ENCODE results near the gene HSPA4. TPM values are rescaled to one million over a fixed set of nuclear protein-coding genes. Genes with fewer than 3 reads are reported as not detected.

Gene HSPA4
- total RNA-seq, 1 experiment from 2014 or later: 218 TPM

DNA sequence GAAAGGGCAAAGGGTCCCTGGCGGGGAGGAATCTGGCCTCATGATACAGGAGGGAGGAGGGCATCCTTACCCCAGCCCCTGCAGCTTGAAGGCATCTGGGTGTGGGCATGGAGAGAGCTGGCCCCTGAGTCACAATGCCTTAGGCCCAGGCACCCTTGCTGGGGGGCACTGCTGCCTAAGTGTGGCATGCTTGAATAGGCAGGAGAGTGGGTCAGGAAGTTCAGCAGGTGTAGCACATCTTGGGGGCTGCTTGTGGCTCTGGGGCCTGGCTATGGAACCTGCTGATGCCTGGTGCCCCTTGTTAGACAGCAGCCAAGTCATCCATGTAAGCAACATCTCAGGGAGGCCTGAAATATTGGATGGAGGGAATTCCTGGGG lies 63.1 kb downstream of the HSPA4 start:
- Histone ChIP-seq H3K27ac (no peak overlapping the region), H3K36me3 (no peaks in the 10 kb centered on the region), H3K27me3 (replicated peaks) (no peaks in the 10 kb centered on the region), H3K9me3 (replicated peaks) (no peaks in the 10 kb centered on the region), H3K4me1 (replicated peaks) (peaks cover 14% of the 10 kb centered on the region), H3K4me3 (no peak overlapping the region)
- DNase-seq (ENCODE audit: low read depth in 1 of 2, low spot score in 2 of 2): no peak

DNA sequence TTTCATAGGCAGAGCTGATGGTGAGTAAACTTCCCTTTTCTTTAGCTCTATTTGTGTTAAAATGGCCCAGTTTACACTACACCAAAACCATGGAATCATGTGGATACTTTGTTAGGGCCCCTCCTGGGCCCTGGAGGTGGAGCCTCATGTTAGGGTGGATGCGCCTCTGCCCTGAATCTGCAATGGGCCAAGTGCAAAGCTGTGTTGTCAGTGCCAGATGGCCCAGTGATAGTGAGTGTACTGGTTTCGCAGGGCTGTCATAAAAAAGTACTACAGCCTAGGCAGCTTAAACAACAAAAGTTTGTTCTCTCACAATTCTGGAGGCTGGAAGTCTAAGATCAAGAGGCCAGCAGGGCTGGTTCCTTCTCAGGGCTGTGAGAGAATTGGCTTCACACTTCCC lies 64.8 kb downstream of the HSPA4 start:
- Histone ChIP-seq H3K4me1 (replicated peaks) (peaks cover 9% of the 10 kb centered on the region), H3K4me3 (no peak overlapping the region), H3K9me3 (replicated peaks) (no peaks in the 10 kb centered on the region), H3K27me3 (replicated peaks) (no peaks in the 10 kb centered on the region), H3K36me3 (no peaks in the 10 kb centered on the region), H3K27ac (no peak overlapping the region)
- DNase-seq (ENCODE audit: low read depth in 1 of 2, low spot score in 2 of 2): no peak

DNA sequence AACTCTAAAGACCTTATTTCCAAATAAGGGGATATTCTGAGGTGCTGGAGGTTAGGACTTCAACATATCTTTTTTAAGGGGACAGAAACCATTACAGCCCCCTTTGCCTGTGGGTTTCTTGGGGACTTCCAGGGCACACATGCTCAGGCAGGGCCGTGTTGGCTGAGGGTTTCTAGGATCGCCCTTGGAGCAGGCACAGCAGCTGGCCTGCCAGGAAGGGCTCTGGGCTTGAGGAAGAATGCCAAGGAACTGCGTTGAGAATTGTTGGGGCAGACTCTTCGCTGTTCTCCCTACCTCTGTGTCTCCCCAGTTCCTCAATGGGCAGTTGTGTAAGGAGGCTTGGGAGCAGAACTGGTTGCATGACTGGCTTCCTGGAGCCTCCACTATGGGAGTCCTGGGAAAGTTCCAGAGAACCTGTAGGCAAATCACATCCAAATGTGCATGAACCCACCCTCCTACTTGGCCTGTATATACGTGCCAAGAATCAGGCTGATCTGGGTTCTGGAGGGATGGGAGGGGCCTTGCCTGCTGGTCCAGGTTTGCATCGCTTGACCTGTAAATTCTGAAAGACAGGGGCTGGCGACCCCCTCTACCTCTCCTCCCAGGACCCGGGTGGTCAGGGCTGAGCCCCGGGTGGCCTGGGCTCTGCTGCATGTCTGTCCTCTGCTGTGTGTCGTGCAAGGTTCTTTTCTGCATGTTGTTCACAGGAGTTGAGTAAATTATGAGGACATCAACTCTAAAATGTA lies 65.5 kb downstream of the HSPA4 start:
- Histone ChIP-seq H3K9me3 (replicated peaks) (no peaks in the 10 kb centered on the region), H3K36me3 (no peaks in the 10 kb centered on the region), H3K27ac (no peak overlapping the region), H3K4me3 (no peak overlapping the region), H3K27me3 (replicated peaks) (no peaks in the 10 kb centered on the region), H3K4me1 (replicated peaks) (peaks cover 9% of the 10 kb centered on the region)
- DNase-seq (ENCODE audit: low read depth in 1 of 2, low spot score in 2 of 2): no peak

DNA sequence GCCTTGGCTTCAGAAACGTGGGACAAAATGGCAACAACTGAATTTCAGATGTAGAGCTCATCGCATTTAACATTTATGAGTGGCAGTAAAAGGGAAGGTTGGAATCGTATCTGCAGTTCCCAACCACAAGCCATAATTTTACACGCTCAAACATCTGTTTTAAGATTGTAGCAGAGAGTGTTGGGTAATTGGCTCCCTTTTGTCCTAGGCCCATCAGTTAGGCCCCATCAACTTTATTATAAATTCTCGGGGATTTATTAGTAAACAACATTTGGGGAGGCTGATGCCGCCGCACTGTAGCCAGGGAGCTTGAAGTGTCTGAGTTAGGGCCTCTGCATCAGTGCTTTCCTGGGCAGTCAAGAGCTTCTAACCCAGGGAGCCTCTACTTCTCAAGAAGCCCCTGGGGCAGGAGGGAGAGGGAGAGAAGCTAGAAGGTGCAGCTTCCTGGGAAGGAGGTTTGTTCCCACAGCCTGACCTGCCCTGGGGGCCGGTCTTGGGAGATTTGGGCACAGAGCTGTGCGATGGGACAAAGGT lies 66.2 kb downstream of the HSPA4 start:
- Histone ChIP-seq H3K36me3 (no peaks in the 10 kb centered on the region), H3K27me3 (replicated peaks) (no peaks in the 10 kb centered on the region), H3K27ac (no peak overlapping the region), H3K4me1 (replicated peaks) (peaks cover 9% of the 10 kb centered on the region), H3K4me3 (no peak overlapping the region), H3K9me3 (replicated peaks) (no peaks in the 10 kb centered on the region)
- no peak for DNase-seq (ENCODE audit: low read depth in 1 of 2, low spot score in 2 of 2)

DNA sequence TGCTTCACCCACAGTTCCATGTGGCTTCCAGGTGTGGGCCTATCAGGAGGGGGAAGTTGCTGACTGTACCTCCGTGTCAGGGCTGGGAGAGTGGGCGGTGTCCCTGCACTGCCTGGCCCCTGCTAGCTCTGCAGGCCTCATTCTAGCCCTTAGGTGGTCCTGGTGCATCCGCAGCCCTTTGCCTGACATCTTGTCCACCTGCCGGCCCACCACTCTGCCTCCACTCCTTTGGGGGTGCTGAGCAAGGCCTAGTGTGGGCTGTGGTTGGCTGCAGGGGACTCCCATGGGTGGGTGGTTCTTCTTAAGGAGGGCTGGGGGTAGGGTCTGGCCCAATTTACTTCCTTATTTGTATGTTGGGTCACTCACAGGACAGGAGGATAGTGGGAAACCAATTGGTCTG lies 66.9 kb downstream of the HSPA4 start:
- no peak overlapping the region for H3K27ac ChIP-seq
- no peaks in the 10 kb centered on the region for H3K27me3 ChIP-seq (replicated peaks)
- no peak overlapping the region for H3K4me3 ChIP-seq
- H3K36me3 ChIP-seq: no peaks in the 10 kb centered on the region
- H3K9me3 ChIP-seq (replicated peaks): no peaks in the 10 kb centered on the region
- H3K4me1 ChIP-seq (replicated peaks): peaks cover 1% of the 10 kb centered on the region
- no peak for DNase-seq (ENCODE audit: low read depth in 1 of 2, low spot score in 2 of 2)

DNA sequence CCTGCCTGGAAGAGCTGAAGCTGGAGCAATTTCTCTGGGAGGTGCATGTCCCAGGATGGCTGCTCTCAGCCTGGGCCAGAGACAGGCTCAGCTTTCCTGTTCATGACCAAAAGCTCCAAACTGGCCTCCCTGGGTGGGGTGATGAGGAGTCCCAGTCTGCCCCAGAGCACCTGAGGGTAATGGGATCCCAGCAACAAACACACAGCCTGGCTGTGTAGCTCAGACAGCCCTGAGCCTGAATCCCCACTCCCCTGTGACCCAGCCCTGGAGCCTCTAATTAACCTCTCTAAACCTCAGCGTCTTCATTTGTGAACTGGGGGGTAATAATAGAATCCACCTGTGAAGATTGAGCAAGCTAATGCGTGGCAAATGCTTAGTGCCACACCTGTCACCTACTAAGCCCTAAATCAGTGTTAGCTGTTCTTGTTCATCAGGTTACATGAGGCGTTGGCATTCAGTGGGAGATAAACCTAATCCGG lies 67.5 kb downstream of the HSPA4 start:
- Histone ChIP-seq H3K27me3 (replicated peaks) (no peaks in the 10 kb centered on the region), H3K27ac (no peak overlapping the region), H3K4me3 (no peak overlapping the region), H3K9me3 (replicated peaks) (no peaks in the 10 kb centered on the region), H3K36me3 (no peaks in the 10 kb centered on the region), H3K4me1 (replicated peaks) (no peaks in the 10 kb centered on the region)
- no peak for DNase-seq (ENCODE audit: low read depth in 1 of 2, low spot score in 2 of 2)

DNA sequence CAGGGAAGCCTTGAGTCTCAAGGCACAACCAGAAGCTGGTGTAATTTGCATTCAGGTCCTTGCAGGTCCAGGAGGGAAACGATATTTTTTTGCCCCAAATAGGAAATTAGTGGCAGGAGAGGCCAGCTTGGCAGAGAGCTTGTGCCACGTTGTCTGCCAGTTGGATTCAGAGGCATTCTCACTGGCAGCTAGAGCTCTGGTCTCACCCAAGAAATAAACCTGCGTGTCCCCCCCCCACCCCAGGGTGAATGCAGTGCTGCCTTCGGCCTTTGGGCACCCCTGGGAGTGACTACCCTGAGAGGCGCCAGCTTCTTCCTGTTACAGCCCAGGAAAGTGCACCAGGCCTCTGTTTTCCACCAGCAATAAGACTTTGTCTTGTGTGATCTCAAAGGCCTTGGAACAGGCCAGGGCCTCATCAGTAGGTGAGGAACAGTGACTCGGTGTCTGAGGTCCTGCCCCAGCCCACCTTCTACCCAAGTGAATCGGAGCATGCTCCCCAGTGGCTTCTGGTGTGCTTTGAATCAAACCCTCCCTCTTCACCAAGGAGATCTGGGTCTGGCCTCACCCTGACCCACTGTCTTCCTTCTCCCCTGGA lies 68.4 kb downstream of the HSPA4 start:
- DNase-seq (ENCODE audit: low read depth in 1 of 2, low spot score in 2 of 2): no peak
- H3K4me1 ChIP-seq (replicated peaks): no peaks in the 10 kb centered on the region
- H3K4me3 ChIP-seq: no peak overlapping the region
- no peaks in the 10 kb centered on the region for H3K36me3 ChIP-seq
- H3K9me3 ChIP-seq (replicated peaks): no peaks in the 10 kb centered on the region
- no peak overlapping the region for H3K27ac ChIP-seq
- no peaks in the 10 kb centered on the region for H3K27me3 ChIP-seq (replicated peaks)

DNA sequence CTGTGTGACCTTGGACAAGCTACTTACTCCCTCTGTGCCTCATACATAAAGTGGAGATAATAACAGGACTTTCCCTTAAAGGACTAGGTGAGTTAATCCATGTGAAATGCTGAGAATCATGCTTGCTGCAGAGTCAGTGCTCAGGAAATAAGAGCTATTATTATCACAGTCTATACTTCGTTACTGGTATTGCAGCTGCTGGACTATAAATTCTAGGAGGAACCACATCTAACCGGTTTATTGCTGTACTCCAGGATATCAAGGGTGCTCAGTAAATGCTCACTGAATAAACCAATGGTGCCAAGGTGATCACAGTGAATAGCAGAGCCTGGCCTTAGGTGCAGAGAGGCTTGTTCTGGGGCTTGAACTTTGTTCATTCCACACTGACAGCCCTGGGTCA lies 69.3 kb downstream of the HSPA4 start:
- Histone ChIP-seq H3K4me3 (no peak overlapping the region), H3K27ac (no peak overlapping the region), H3K4me1 (replicated peaks) (no peaks in the 10 kb centered on the region), H3K36me3 (no peaks in the 10 kb centered on the region), H3K9me3 (replicated peaks) (no peaks in the 10 kb centered on the region), H3K27me3 (replicated peaks) (no peaks in the 10 kb centered on the region)
- DNase-seq (ENCODE audit: low read depth in 1 of 2, low spot score in 2 of 2): no peak

DNA sequence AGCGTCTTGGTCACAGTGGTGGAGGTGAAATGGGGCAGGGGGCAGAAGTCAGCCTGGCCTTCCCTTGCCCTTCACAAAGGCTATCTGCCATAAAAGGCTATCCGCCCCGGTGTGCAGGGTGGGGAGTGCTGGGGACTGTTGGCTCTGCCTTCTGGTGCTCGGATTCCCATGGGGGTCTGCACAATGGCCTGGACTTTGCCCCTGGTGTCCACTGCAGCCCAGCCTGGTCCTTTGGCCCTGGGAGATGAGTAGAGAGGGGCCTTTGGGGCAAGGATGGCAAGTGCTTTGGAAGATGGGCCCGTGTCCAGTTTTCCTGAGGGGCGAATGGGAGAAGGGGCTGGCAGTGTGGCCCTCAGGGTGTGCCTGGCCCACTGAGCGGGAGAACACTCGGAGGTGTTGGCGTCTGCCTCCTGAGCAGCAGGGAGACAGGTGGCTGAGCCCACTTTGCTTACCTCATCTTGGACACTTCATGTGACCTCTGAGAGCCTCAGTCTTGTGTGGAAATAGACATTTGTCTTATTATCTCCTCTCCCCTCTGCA lies 69.9 kb downstream of the HSPA4 start:
- Histone ChIP-seq H3K36me3 (no peaks in the 10 kb centered on the region), H3K27me3 (replicated peaks) (no peaks in the 10 kb centered on the region), H3K9me3 (replicated peaks) (no peaks in the 10 kb centered on the region), H3K4me1 (replicated peaks) (no peaks in the 10 kb centered on the region), H3K27ac (no peak overlapping the region), H3K4me3 (no peak overlapping the region)
- DNase-seq (ENCODE audit: low read depth in 1 of 2, low spot score in 2 of 2): no peak

DNA sequence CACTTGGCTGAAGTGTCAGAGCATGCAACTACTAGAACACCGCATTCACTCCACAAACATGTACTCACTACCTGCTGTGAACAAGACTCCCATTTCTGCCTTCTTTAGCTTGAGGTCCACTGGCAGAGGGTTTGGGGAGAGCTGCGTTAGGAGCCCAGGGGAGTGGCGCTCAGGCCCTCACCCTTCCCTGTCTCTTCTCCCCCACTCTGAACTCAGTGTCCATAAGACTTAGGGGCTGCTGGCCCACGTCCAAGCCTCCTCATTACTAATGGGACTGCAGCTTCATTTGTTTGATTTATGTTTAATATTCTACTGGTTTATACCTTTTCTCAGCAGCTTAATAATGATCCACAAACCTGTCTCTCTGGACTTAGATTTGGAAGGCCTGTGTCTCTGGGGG lies 70.9 kb downstream of the HSPA4 start:
- Histone ChIP-seq H3K9me3 (replicated peaks) (no peaks in the 10 kb centered on the region), H3K4me1 (replicated peaks) (no peaks in the 10 kb centered on the region), H3K27ac (no peak overlapping the region), H3K27me3 (replicated peaks) (no peaks in the 10 kb centered on the region), H3K36me3 (no peaks in the 10 kb centered on the region), H3K4me3 (no peak overlapping the region)
- DNase-seq (ENCODE audit: low read depth in 1 of 2, low spot score in 2 of 2): peak in 1 of 2 experiments; percentile 35

DNA sequence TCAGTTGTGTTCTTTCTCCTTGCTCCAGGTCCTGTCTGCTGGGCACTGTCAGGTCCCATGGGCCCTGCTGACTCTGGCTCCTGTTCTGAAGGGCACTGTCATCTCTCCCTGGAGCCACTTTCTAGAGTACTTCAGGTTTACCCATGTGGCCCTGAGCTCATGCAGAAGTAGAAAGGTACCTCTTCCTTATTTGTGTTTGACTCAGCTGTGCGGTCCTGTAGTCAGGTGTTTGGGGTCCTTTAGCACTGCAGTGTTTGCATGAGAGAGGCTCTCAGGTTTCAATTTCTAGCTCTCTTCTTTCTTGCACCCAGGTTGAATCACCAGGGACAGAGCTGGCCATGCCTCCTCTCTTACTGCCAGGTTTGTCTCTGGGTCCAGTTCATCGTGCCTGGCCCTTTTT lies 71.5 kb downstream of the HSPA4 start:
- H3K27ac ChIP-seq: no peak overlapping the region
- H3K4me3 ChIP-seq: no peak overlapping the region
- H3K9me3 ChIP-seq (replicated peaks): no peaks in the 10 kb centered on the region
- no peak for DNase-seq (ENCODE audit: low read depth in 1 of 2, low spot score in 2 of 2)
- H3K27me3 ChIP-seq (replicated peaks): no peaks in the 10 kb centered on the region
- no peaks in the 10 kb centered on the region for H3K4me1 ChIP-seq (replicated peaks)
- H3K36me3 ChIP-seq: no peaks in the 10 kb centered on the region

DNA sequence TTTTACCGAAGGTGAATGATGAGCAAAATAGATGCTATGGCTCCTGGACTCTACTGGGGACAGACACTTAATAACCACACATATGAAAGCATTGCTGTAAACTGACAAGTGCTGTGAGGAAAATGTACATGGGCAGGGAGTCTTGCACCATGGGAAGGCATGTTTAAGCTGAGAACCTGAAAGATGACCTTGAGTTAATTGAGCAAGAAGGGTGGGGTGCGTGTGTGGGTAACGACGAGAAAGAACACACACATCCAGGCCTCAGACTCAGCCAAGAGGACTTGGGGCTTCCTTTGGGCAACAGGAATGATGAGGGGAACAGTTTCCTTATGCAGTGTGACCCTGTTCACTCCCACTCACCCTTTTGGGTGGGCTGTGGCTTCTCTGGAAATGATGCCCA lies 73.1 kb downstream of the HSPA4 start:
- H3K27ac ChIP-seq: no peak overlapping the region
- H3K36me3 ChIP-seq: no peaks in the 10 kb centered on the region
- no peaks in the 10 kb centered on the region for H3K27me3 ChIP-seq (replicated peaks)
- no peak overlapping the region for H3K4me3 ChIP-seq
- H3K4me1 ChIP-seq (replicated peaks): no peaks in the 10 kb centered on the region
- peak in 1 of 2 experiments; percentile 35 for DNase-seq (ENCODE audit: low read depth in 1 of 2, low spot score in 2 of 2)
- no peaks in the 10 kb centered on the region for H3K9me3 ChIP-seq (replicated peaks)

DNA sequence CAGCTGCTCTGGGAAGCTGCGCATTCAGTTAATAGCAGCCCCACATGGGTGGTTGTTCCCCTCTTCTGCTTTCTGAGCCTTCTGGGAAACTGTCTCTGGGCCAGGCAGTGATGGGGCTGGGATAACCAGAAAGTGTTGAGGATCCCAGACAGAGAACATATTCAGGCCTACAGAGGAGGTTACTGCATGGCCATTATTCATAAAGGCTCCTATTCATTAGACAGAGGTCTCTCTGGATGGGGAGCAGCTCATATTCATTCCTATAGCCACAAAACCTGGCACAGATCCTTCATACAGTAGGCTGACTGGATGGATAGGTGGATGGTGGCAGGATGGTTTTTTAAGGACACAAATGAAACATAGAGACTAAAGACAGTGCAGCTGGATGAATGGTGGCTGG lies 76.3 kb downstream of the HSPA4 start:
- H3K9me3 ChIP-seq (replicated peaks): no peaks in the 10 kb centered on the region; the same call in 1 of the 2 replicates
- no peaks in the 10 kb centered on the region for H3K36me3 ChIP-seq
- H3K4me1 ChIP-seq (replicated peaks): peaks cover 6% of the 10 kb centered on the region
- no peaks in the 10 kb centered on the region for H3K27me3 ChIP-seq (replicated peaks)
- DNase-seq (ENCODE audit: low read depth in 1 of 2, low spot score in 2 of 2): peak in 1 of 2 experiments; percentile 32
- no peak overlapping the region for H3K4me3 ChIP-seq
- no peak overlapping the region for H3K27ac ChIP-seq

DNA sequence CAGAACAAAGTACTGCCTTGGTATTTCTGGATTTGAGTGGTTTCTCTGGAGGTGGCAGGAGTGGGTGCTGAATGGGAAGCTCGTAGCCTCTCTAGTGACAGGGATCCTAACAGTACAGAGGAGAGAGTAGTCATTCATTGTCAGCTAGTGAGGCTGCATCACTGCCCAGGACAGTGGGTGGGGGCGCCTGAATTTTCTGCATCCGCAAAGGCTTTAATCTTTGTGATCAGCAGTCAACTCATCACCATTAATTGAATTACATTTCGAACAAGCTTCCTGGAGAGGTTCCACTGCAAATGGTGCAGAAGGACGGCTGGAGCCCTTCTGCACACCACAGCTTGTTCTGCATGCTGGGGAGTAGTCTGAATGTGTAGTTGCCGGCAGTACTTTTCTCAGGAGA lies 77.5 kb downstream of the HSPA4 start:
- Histone ChIP-seq H3K27me3 (replicated peaks) (no peaks in the 10 kb centered on the region), H3K27ac (no peak overlapping the region), H3K9me3 (replicated peaks) (no peaks in the 10 kb centered on the region; the same call in 1 of the 2 replicates), H3K4me1 (replicated peaks) (peaks cover 6% of the 10 kb centered on the region), H3K36me3 (no peaks in the 10 kb centered on the region), H3K4me3 (no peak overlapping the region)
- peak in 1 of 2 experiments; percentile 36 for DNase-seq (ENCODE audit: low read depth in 1 of 2, low spot score in 2 of 2)
